Spleen (tissue), 7 donors: ENCODE measurements around the gene KCTD5.

Source experiments
- POLR2A ChIP-seq, 3 donors: fragments of 450-650 bp; IDR thresholded peaks; one replicate each; pipeline ENCODE4 v1.5.1; 2017; ENCODE audit warnings: antibody characterized with exemption in 3 of 3, mild to moderate bottlenecking in 1 of 3
- POLR2AphosphoS5 ChIP-seq, 3 donors: sonication (generic); formaldehyde crosslinking; IDR thresholded peaks; one replicate each; pipeline ENCODE4 v1.5.1; 2017; ENCODE audit warnings: antibody characterized with exemption in 3 of 3
- TF ChIP-seq, protein P1 (sequence below), 11 experiments: fragments of 200-600 bp in 7 of 11; fragments of 450-650 bp in 4 of 11; sonication (generic) in 4 of 11; IDR thresholded peaks in 8 of 11; conservative IDR thresholded peaks in 3 of 11; 1 replicate in 7 of 11; 2 replicates in 4 of 11; pipeline versions ENCODE4 v1.4.0 to v1.8.0; 2016 to 2021; ENCODE audit warnings: antibody characterized with exemption in 11 of 11, inconsistent platforms in 4 of 11, mild to moderate bottlenecking in 1 of 11
- donor health status: DM: no; HTN: no; CAD: no; lungs with moderate emphysema.
- donor health status: DM: no; HTN: no; CAD: no.
- donor health status: DM: no; HTN: no; CAD: no.

DNA sequence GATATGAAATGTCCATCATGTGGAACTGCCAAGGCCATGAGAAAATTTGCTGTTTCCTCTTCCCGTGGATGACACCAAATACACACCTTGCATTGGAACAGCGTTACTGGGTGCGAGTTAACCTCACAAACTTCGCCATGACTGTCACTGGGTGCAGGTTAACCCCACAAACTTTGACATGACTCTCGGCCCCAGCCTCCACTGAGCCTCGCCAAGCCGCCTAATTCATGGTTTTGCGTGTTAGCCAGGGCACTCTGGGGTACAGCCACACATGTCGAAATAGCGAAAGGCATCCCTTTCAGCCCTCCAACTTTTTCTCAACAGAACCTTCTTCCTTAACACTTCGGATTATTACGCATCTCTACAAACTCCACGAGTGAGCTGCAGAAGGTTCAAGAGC, 10.6 kb upstream of the KCTD5 start:
- TF ChIP-seq, protein P1, sequence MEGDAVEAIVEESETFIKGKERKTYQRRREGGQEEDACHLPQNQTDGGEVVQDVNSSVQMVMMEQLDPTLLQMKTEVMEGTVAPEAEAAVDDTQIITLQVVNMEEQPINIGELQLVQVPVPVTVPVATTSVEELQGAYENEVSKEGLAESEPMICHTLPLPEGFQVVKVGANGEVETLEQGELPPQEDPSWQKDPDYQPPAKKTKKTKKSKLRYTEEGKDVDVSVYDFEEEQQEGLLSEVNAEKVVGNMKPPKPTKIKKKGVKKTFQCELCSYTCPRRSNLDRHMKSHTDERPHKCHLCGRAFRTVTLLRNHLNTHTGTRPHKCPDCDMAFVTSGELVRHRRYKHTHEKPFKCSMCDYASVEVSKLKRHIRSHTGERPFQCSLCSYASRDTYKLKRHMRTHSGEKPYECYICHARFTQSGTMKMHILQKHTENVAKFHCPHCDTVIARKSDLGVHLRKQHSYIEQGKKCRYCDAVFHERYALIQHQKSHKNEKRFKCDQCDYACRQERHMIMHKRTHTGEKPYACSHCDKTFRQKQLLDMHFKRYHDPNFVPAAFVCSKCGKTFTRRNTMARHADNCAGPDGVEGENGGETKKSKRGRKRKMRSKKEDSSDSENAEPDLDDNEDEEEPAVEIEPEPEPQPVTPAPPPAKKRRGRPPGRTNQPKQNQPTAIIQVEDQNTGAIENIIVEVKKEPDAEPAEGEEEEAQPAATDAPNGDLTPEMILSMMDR (IDR thresholded peaks at IDR 0.05 in 8 of 11, conservative IDR thresholded peaks at IDR 0.05 in 3 of 11): no peak
- no peak for TF ChIP-seq POLR2AphosphoS5 (IDR thresholded peaks at IDR 0.05)
- no peak for TF ChIP-seq POLR2A (IDR thresholded peaks at IDR 0.05)
